GOT3 (cell line): Measurements from ENCODE around the gene ELAVL4.

ENCODE experiments used
- DNase-seq: peaks from one replicate; lab custom pipeline; 2025; ENCODE audit warnings: mixed read lengths; lab: John Stamatoyannopoulos, UW

The ELAVL4 gene

GRCh38 chr1:50252196-50252595 is 143.5 kb downstream of the ELAVL4 start:
- no peak for DNase-seq
